HEK293T (cell line): ENCODE data around the gene C9orf40.

ENCODE experiments used
- BHLHE40 ChIP-seq: fragments of 450-650 bp; IDR thresholded peaks from 2 replicates; pipeline ENCODE4 v1.6.1; 2016; ENCODE audit warnings: mild to moderate bottlenecking, moderate library complexity, borderline replicate concordance
- ELF4 ChIP-seq: fragments of 450-650 bp; IDR thresholded peaks from 2 replicates; pipeline ENCODE4 v1.6.1; 2017; ENCODE audit warnings: antibody characterized with exemption
- FOXA1 ChIP-seq: fragments of 450-650 bp; IDR thresholded peaks from 2 replicates; pipeline ENCODE4 v1.6.1; 2016; ENCODE audit warnings: mild to moderate bottlenecking
- FOXK2 ChIP-seq: fragments of 450-650 bp; IDR thresholded peaks from 2 replicates; pipeline ENCODE4 v1.6.1; 2016; ENCODE audit warnings: mild to moderate bottlenecking
- FOXM1 ChIP-seq: fragments of 450-650 bp; IDR thresholded peaks from 2 replicates; pipeline ENCODE4 v1.6.1; 2017; ENCODE audit warnings: mild to moderate bottlenecking, borderline replicate concordance
- LEF1 ChIP-seq: fragments of 450-650 bp; IDR thresholded peaks from 2 replicates; pipeline ENCODE4 v1.6.1; 2017; ENCODE audit warnings: mild to moderate bottlenecking, borderline replicate concordance
- SP1 ChIP-seq: fragments of 450-650 bp; IDR thresholded peaks from 2 replicates; pipeline ENCODE4 v1.6.1; 2017
- SUZ12 ChIP-seq: fragments of 450-650 bp; IDR thresholded peaks from 2 replicates; pipeline ENCODE4 v1.6.1; 2016; ENCODE audit warnings: mild to moderate bottlenecking
- TF ChIP-seq, protein P1 (sequence below): fragments of 450-650 bp; IDR thresholded peaks from 2 replicates; pipeline ENCODE4 v1.6.1; 2016

DNA sequence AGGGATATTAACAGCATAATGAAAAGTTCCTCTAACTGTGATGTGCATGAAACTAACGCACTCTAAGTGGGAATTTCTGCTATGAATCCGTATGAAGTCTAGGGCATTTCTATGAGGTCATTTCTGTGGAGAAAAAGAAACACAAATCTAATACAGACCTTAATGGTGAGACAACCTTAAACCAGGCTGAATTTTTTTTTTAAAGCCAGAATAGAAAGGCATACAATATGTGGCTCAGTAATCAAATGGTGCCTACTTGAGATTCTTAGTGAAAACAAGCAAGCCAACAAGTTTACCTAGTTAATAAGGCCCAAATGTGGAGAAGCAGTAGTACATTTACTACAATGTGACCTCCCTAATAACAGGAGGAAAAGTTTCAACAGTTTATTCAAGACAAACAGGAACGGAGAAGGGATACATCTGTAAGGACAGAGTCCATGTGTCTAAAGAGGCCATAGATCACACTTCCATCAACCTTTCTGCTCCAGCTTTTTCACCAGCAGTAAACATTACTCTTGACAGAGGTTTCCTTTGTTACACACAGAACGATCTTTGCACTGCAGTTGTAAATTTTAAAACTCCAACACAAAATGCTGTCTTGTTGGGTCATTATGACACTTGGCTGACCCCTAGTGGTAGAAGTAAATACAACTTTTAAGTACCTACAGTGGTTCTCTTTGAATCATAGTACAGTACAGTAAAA is 49.2 kb upstream of the C9orf40 start:
- TF ChIP-seq SUZ12 (no peak), FOXA1 (no peak), FOXM1 (no peak), ELF4 (no peak), SP1 (no peak), FOXK2 (no peak), LEF1 (no peak), BHLHE40 (no peak)
- TF ChIP-seq, protein P1, sequence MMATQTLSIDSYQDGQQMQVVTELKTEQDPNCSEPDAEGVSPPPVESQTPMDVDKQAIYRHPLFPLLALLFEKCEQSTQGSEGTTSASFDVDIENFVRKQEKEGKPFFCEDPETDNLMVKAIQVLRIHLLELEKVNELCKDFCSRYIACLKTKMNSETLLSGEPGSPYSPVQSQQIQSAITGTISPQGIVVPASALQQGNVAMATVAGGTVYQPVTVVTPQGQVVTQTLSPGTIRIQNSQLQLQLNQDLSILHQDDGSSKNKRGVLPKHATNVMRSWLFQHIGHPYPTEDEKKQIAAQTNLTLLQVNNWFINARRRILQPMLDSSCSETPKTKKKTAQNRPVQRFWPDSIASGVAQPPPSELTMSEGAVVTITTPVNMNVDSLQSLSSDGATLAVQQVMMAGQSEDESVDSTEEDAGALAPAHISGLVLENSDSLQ, result no peak
